Epithelial cell of proximal tubule (primary cell): ENCODE data around the gene FAM184A. TPM values are rescaled to one million over a fixed set of nuclear protein-coding genes. Genes with fewer than 3 reads are reported as not detected.

Source experiments
- DNase-seq: peaks from one replicate; pipeline ENCODE4 v3.0.0-alpha.2; 2011; ENCODE audit warnings: low read depth
- H3K4me3 ChIP-seq: 2 replicates; pipeline ENCODE4 v1.5.1; 2011; ENCODE audit warnings: low read depth, mild to moderate bottlenecking, low read length
- total RNA-seq: library from RNA; depleted of rRNA; stranded (reverse); fragments of >200 nt; gene quantifications from 2 replicates; pipeline ENCODE4 v1.2.3, GENCODE V29; 2015
- TF ChIP-seq, protein P1 (sequence below): conservative IDR thresholded peaks from 2 replicates; pipeline ENCODE4 v1.5.1; 2012; ENCODE audit warnings: low read depth, mild to moderate bottlenecking, low read length

The FAM184A gene
- total RNA-seq, 1 donor from 2014 or later = 1.9 TPM

DNA sequence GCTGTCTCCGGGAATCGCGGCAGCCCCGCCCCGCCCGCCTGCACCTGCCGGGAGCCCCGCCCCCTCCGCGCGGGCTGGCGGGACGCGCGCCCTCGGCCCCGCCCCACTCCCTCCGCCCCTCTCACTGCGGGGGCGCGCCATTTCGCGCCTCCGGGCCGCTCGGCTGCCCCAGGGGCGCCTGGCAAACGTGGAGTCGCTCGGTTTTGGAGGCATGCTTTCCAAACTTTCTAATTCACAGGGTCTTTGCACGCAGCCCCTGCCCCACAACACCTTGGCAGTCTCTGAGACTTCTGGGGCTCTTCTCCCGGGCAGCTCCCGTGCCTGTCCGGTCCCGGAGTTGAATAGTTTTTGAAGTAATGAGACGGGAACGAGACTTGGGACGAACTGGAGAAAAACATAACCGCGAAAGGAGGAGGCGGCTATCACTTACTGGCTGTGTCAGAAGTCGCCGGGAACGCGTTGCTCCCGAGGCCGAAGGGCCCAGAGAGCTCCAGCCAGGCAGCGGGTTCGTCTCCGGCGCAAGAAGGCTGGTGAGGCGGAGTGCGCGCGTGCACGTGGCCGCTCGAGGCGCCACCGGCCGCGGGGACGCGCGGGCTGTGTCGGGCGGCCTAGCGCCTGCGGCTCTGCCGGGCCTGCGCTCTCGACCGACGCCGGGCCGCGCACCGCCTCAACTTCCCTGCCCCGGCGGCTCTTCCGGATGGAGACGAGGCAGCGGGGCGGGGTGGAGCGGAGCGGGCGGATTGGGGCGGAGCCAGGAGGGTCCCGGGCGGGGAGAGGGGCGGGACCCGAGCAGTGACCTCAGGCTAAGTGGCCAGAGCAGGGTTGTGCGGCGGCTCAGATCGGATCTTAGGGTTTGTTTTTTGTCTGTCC lies 143.8 kb downstream of the FAM184A start, which contains the start of gene MCM9:
MCM9 (minus strand) TSS at position 699 of the 870 bp plus-strand sequence. CDS start 3,436 bp downstream, outside the sequence.
- peak within 1 kb of the TSS; percentile 79 for H3K4me3 ChIP-seq
- no peak for DNase-seq
- TF ChIP-seq, protein P1, sequence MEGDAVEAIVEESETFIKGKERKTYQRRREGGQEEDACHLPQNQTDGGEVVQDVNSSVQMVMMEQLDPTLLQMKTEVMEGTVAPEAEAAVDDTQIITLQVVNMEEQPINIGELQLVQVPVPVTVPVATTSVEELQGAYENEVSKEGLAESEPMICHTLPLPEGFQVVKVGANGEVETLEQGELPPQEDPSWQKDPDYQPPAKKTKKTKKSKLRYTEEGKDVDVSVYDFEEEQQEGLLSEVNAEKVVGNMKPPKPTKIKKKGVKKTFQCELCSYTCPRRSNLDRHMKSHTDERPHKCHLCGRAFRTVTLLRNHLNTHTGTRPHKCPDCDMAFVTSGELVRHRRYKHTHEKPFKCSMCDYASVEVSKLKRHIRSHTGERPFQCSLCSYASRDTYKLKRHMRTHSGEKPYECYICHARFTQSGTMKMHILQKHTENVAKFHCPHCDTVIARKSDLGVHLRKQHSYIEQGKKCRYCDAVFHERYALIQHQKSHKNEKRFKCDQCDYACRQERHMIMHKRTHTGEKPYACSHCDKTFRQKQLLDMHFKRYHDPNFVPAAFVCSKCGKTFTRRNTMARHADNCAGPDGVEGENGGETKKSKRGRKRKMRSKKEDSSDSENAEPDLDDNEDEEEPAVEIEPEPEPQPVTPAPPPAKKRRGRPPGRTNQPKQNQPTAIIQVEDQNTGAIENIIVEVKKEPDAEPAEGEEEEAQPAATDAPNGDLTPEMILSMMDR = no peak

DNA sequence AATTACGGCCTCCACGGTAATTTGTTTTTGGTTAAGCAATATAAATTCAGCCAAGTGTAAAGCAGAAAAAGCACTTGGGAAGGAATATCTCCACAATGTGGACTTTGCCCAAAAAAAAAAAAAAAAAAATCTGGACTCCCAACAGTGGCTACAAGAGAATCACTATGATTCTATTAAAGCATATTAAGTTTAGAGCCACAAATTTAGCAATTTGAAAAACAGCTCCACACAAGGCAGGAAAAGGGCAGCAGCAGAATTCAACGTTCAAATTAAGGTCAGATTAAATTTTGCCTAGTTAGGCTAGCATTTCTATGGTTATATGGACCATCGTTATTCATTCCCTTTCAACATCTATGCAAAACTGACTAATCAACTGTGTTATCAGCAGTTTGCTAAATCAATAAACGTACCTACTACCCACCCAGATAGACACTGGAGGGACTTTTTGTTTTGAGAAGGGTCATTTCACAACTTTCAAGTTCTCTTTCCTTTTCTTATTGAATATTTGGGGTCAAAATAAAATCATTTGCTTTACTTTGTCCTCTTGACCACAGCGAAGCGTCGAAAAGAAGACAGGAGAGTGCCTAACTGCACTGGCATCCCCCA lies 144.5 kb downstream of the FAM184A start:
- DNase-seq = no peak
- peak overlapping the region; percentile 79 for H3K4me3 ChIP-seq
- TF ChIP-seq, protein P1 = no peak

DNA sequence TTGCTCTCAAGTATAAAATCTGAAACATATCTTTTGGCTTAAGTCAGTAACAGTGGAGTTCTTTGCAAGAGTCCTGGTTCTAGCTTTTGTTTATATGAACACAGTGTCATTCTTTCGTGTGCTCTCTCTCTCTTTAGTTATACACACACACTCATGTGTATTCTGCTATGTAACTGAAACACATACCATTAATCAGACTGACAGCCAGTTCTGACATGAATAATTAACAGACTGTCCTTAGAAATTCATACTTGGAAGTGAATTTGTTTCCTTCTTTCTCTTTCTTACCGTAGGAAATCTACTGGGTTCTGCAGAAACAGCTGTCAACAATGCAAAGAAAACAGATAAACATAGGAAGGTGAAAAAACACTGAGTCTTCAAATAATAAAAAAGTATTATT lies 146.0 kb downstream of the FAM184A start:
- DNase-seq = no peak
- TF ChIP-seq, protein P1 = no peak
- H3K4me3 ChIP-seq = no peak overlapping the region

DNA sequence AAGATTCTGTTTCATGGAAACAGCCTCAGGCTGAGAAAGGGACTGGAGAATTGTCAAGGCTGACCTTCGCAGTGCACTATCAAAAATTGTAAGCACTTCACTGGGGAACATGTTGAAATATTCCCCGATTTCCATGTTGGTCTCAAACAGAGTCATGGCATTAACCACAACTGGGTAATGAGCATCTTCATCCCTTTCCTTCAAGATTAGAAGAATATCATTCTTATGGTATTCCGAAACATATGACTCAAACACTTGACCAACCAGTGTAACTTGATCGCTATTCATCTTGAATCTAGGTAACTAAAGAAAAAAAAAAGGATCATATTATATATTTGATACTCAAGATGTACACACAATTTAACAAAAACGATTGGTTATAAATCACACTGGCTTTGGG lies 147.0 kb downstream of the FAM184A start:
- no peak for DNase-seq
- no peak overlapping the region for H3K4me3 ChIP-seq
- TF ChIP-seq, protein P1 = no peak

DNA sequence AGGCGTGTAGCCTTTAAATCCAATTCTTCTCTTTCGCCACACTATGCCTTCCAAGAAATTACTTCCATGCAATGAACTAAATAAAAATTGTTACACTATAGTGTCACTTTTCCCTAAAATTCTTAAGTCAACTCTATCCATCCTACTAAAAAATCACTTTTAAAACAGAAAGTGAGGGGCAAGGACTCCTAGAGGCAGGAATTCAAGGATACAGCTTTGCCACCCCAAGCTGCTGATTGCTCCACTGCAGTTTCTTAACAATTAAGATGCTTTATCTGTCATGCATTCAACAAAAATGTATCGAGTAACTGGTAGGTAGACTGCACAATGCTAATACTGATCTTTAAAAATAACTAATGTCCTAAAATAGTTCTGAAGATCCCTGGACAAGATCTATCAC lies 147.8 kb downstream of the FAM184A start:
- no peak overlapping the region for H3K4me3 ChIP-seq
- no peak for DNase-seq
- TF ChIP-seq, protein P1 = peak; percentile 42

DNA sequence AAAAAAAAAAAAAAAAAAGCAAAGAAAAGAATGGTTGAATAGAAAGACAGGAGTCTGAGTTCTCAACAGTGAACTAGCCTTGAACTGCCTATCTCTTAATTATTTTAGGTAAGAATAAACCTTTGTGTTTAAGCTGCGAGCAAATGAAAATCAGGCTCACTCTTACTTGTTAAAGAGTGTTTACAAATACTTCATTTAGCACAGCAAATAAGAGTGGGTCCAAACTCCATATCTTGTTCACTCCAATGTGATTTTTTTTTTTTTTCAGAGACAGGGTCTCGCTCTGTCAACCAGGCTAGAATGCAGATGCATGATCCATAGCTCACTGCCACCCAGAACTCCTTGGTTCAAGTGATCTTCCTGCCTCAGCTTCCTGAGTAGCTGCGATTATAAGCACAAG lies 155.4 kb downstream of the FAM184A start:
- TF ChIP-seq, protein P1 = no peak
- DNase-seq = no peak
- no peak overlapping the region for H3K4me3 ChIP-seq
